Astrocyte of the spinal cord (primary cell): Measurements from ENCODE around the gene PTBP1.

Experiments used
- DNase-seq: peaks from one replicate; pipeline ENCODE4 v3.0.0; 2011; ENCODE audit warnings: low read depth, low spot score
- H3K4me3 ChIP-seq: 2 replicates; pipeline ENCODE4 v1.5.1; 2011; ENCODE audit warnings: low read depth, mild to moderate bottlenecking, low read length, moderate library complexity
- CTCF ChIP-seq: IDR thresholded peaks from 2 replicates; pipeline ENCODE4 v1.5.1; 2012; ENCODE audit warnings: low read depth, mild to moderate bottlenecking, low read length, inconsistent platforms
- in situ Hi-C: cut with HindIII; loops from 2 replicates; pipeline ENCODE4 v1.10.0; 2017; ENCODE audit warnings: low sequenced_read_pairs

The PTBP1 gene

GRCh38 chr19:781800-782184 lies 15.5 kb upstream of the PTBP1 start:
- in situ Hi-C loops: no loop called here
- DNase-seq: no peak
- TF ChIP-seq CTCF: no peak
- no peak overlapping the region for H3K4me3 ChIP-seq

- TF ChIP-seq CTCF: no peak
- no peak overlapping the region for H3K4me3 ChIP-seq
- in situ Hi-C loops: no loop called here
- peak; percentile 60 for DNase-seq
Observed at GRCh38 chr19:782185-782877, 14.9 kb upstream of the PTBP1 start.

- no peak for TF ChIP-seq CTCF
- no peak overlapping the region for H3K4me3 ChIP-seq
- in situ Hi-C loops: no loop called here
Observed at GRCh38 chr19:782878-783668, 14.2 kb upstream of the PTBP1 start.

GRCh38 chr19:784541-784940 lies 12.7 kb upstream of the PTBP1 start:
- no peak for DNase-seq
- H3K4me3 ChIP-seq: no peak overlapping the region
- in situ Hi-C loops: no loop called here
- no peak for TF ChIP-seq CTCF

More at GRCh38 chr19:782878-783668, 14.2 kb upstream of the PTBP1 start:
- no peak for DNase-seq

- no peak overlapping the region for H3K4me3 ChIP-seq
- in situ Hi-C loops: no loop called here
- no peak for DNase-seq
- TF ChIP-seq CTCF: no peak
Observed at GRCh38 chr19:787536-787935, 9.7 kb upstream of the PTBP1 start.

GRCh38 chr19:788686-788982 lies 8.6 kb upstream of the PTBP1 start:
- in situ Hi-C loops: no loop called here
- no peak for TF ChIP-seq CTCF
- DNase-seq: no peak

More at GRCh38 chr19:788686-788982, 8.6 kb upstream of the PTBP1 start:
- no peak overlapping the region for H3K4me3 ChIP-seq
